Measurements from ENCODE around the gene PDE4C.
"Not testable (repeated sequence)": the region's sequence is repeated elsewhere in the genome, so short reads cannot be mapped to it uniquely, and the experiment has no call there.

Gene PDE4C

DNA sequence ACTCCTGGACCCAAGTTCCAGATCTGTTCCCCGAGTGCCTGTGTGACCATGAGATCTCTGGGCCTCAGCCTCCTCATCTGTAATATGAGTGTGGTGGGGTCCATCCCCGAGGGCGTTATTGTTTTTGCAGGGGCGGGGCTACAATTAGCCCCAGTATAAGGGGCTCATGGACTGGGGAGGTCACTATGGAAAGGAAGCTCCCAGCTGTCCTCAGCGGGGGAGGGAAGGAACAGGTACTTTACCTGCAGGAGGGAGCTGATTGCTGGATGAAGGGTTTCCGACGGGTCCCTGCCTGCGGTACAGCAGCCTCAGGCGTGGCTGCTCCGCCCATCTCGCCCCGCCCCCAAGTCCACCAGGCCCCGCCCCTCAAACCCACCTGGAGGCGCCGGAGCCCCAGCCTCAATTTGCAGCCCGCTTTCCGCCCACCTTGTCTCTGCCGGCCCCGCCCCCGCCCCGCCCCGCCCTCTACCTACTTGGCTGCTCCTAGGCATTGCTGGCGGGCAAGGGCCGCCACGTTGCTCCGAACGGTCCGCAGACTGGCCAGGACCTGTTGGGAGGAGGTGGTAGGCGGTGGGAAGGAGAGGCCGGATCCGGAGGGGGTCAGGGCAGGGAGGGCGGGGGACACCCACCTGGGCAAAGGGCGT is 5.5 kb downstream of the PDE4C start:
- DNase-seq, result no peak

DNA sequence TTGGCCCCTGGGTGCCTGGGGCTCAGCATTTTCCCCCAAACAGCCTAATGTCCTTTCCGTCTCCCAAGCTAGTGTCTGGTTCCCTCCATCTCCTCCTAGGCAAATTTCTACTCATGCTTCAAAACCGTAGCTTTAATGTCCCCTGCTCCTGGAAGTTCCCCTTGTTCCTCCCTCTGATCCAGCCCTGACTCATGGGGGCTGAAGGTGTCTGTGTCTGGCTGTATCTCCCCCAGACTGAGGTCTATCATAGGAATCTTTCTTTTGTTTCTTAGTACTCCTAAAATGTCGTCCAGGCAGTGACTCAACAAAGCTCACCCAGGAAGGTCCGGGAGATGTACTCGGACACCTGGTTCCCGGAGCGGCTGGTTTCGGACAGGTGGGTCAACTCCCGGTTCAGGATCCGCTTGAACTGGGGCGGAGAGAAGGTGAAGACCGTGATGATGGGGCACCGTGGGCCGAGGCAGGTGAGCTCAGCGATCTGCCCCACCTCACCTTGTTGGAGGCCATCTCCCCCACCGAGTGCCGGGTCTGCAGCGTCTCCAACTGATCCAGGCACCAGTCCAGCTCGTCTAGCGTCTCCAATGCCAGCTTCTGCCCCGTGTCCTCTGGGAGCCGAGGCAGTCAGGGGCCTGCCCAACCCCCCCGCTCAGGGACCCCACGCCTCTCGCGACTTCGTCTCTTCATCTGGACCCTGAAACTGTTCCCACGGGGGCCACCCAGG is 6.2 kb downstream of the PDE4C start:
- DNase-seq, result no peak

DNA sequence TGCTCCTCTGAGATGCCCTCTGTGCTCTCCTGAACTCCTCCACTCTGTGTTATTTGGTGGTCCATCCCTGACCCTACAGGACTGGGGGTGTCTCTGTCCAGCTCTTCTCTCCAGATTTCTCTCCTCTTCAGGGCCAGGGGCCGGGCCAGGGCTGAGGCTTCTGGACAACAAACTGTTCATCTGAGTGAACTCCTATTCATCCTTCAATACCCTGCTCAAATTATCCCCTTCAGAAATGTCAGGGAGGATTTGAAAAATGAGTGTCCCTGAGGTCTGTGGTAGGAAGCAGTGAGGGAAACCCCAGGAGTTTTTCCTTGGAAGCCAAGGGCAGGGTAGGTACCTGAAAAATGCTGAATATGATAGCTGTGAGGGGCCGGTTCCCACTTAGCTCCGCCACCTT is 7.6 kb downstream of the PDE4C start:
- no peak for DNase-seq

- DNase-seq, result no peak
Measured at GRCh38 chr19:18218159-18218558, 8.1 kb downstream of the PDE4C start.

GRCh38 chr19:18216789-18217188 is 9.4 kb downstream of the PDE4C start:
- no peak for DNase-seq

- no peak for DNase-seq
Measured at GRCh38 chr19:18214779-18215433, 11.3 kb downstream of the PDE4C start.

DNA sequence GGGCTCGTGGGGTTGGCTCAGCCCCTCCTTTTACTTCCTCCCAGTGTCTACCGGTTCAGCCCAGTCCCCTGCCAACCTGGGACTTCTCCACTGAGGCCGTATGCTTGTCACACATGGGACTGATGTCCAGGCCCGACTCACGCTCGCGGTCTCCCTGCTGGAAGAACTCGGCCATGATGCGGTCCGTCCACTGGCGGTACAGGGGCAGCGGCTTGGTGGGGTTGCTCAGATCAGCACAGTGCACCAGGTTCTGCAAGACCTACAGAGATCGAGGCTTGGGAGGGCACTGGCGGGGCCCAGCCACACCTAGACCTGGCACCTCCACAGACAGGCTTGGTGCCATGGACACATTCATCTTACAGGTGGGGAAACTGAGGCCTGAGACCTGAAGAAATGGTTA is 14.6 kb downstream of the PDE4C start:
- no peak for DNase-seq

DNA sequence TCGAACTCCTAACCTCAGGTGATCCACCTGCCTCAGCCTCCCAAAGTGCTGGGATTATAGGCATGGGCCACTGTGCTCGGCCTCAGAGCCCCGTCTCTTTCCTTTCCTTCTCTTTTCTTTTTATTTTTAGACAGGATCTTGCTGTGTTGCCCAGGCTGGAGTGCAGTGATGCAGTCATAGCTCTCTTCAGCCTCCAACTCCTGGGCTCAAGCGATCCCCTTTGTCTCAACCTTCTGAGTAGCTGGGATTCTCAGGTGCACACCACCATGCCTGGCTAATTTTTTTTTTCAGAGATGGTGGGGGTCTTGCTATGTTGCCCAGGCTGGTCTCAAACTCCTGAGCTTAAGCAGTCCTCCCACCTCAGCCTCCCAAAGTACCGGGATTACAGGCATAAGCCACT is 16.3 kb downstream of the PDE4C start:
- not testable (repeated sequence) for DNase-seq

- DNase-seq, result no peak
Measured at GRCh38 chr19:18208098-18208951, 17.9 kb downstream of the PDE4C start.

- no peak for DNase-seq
Measured at GRCh38 chr19:18206018-18206417, 20.2 kb downstream of the PDE4C start.

DNA sequence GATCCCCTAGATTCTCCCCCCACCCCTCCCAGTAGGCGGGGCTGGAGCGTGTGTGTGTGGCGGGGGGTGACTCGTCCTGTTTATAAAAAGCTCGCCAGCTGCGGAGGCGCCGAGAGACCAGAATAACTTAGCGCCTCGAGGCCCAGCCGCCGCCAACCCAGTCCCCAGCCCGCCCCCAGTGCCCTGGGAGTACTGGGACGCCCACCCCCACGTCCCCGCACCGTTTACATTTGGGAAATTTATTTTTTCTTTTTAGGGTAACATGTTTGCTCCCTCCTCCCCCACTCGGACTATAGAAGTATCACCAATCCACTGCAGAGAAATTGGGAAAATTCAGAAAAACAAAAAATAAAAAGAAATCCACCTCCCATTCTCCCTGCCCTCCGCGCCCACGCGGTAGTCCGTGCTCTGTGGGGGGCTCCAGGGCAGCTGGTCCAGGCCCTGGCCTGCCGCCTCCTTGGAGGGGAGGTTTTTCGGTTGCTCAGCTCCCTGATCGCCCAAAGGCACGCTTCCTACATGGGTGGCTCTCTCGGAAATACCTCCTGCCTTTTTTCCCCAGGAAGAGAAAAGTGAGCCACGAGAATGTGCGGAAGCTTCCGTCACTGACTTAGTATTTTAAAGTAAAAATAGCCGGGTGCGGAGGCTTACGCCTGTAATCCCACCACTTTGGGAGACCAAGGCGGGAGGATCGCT is 20.9 kb downstream of the PDE4C start:
- DNase-seq, result no peak

DNA sequence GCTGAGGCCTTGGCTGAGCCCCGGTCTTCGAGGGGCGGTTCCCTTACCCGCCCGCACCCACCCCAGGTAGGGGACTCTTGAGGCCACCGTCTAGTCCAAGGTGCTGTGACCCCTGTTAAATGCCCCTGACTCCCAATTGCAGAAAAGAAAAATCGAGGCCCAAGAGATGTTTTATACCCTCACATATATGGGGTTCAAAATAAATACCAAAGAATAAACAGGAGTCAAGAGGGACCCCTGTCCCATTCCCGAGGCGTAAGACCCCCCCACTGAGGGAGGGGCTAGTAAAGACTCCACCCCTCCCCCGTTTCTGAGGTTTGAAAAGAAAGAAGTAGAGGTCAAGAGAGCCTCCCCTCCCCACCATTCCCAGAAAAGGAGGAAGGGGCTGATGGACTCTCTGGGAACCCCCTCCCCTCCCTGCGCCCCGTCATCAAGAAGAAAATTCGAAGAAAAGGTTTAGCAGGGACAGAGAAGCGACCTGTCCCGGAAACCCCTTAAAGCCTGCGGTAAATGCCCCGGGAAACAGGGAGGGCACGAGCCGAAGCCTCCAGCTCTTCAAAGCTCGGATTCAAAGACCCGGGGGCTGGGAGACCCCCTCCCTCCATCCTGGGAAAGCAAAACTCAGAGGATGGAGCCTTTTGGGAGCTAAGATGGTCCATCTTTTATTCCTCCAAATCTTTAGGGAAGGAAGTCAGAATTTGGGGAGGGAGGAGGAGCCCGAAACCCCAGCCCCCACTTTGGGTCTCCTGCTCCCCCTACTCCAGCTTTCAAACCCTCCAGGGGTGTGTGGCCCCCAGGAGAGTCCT is 21.6 kb downstream of the PDE4C start:
- no peak for DNase-seq

- DNase-seq, result peak; percentile 99
Measured at GRCh38 chr19:18203863-18204393, 22.3 kb downstream of the PDE4C start, which contains the start of gene RAB3A. RAB3A (minus strand) TSS chr19:18204042; CDS start chr19:18202740, 1,302 bp downstream.

DNA sequence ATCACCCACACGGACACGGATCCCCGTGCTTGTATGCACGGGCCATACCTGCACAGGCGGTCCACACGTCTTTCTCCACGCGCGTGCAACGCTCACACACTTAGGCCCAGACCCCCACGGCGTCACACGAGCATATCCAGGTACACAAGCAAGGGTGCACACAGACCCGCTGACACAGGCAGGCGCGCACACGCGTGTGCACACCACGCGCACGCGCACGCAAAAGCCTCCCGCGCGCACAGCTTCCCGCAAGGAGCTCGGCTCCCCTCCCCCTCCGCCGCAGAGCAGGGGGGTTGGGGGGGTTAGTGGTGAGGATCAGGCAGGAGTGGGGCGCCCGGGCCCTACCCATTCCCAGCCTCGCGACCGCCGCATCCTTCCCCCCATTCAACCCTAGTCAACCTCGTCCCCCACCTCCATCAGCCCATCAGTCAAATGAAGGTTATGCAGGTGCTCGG is 22.8 kb downstream of the PDE4C start:
- no peak for DNase-seq

DNA sequence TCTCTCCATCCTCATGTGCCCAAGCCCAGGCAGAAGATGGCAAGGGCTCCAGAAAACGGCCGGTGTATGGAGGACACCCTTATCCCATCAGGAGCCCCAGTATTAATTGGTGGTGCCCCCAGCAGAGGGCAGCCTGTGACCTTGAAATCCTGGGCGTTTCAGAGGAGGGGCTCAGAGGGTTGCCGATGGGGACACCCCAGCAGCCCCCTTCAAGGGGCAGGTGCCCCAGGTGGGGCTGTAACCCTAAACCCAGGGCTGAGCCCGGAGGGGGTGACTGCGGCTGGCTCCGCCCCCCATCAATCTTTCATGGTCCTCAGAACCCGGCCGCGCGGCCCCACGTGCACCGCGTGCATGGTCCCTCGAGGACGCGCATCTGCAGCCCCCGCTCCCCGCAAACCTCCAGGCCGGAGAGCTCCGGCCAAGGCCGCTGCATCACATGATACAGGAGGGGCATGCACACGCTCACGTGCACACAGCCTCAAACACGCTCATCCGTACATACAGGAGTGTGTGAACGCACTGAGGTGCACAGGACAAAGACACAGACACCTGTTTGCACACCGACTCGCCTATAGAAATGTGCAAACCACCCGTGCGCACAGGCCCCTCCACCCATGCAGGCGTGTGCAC is 23.3 kb downstream of the PDE4C start:
- no peak for DNase-seq

GRCh38 chr19:18202397-18202777 is 23.9 kb downstream of the PDE4C start:
- no peak for DNase-seq

- no peak for DNase-seq
Measured at GRCh38 chr19:18198374-18198773, 27.9 kb downstream of the PDE4C start.

DNA sequence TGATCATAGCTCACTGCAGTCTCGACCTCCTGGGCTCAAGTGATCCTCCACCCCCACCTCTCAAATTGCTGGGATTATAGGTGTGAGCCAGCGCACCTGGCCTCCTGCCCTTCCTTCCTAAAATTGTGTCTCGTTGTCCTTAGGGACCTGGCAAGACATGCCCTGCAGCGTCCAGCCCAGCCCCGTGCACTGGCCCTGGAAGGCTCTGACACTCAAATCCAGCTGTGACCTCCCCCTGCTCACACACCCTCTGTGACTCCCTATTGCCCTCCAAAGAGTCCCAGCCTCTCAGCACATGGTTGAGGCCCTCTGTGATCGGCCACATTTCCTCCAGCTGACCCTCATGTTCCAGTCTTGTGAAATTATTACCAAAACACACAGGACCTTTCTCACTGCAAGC is 28.3 kb downstream of the PDE4C start:
- DNase-seq, result no peak

DNA sequence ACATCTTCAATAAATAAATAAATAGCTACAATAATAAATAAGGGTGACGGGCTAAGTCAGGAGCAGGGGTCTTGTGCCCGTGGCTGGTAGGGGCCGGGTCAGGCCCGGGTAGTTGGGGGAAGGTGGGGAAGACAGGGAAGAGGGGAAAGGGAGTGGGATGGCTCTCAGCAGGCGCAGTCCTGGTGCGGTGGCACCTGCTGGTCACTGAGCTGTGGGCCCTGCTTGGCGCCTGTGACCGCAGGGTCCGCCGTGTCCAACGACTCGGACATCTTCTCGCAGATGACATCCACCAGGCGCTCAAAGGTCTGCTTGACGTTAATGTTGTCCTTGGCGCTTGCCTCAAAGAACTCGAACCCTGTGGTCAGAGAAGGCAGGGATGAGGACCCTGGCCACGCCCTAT is 28.9 kb downstream of the PDE4C start:
- no peak for DNase-seq

DNA sequence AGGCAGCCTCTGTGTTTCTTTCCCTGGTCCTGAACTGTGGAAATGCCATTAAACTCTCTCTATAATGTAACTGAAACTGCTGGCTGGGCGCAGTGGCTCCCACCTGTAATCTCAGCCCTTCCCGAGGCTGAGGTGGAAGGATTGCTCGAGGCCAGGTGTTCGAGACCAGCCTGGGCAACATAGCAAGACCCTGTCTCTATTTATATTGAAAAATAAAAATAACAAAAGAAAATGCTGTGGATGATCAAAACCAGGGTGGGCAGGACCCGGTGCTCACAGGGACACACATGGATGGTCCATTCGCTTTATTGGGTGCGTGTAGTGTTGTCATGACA is 29.8 kb downstream of the PDE4C start:
- no peak for DNase-seq
